Pancreas (tissue), 10 donors: ENCODE results near the gene TRIM66. TPM values are rescaled to one million over a fixed set of nuclear protein-coding genes. Genes with fewer than 3 reads are reported as not detected.

Source experiments
- ATAC-seq, 4 donors: fragments of 200-7000 bp; cut with Tn5 transposase; one replicate each; pipeline versions ENCODE4 v1.8.0 to v1.9.1; 2020; ENCODE audit warnings: mild to moderate bottlenecking in 4 of 4, moderate library complexity in 4 of 4
- DNase-seq, 6 donors: peaks; one replicate each; pipeline ENCODE4 v3.0.0-alpha.2; 2020
- FAIRE-seq: peaks from 2 replicates; lab custom pipeline; 2012; peaks lifted over from hg19 to GRCh38; lab: Jason Lieb, UNC
- H3K27ac ChIP-seq, 4 donors: fragments of 200-600 bp; sonication (generic); 1 replicate in 3 of 4; 2 replicates in 1 of 4; pipeline versions ENCODE4 v1.5.0 to v1.8.0; 2020
- H3K27me3 ChIP-seq, 4 donors: fragments of 200-600 bp; one replicate each; pipeline ENCODE4 v1.8.0; 2021
- H3K36me3 ChIP-seq, 3 donors: fragments of 200-600 bp; sonication (generic) in 1 of 3; one replicate each; pipeline versions ENCODE4 v1.5.0 to v1.8.0; 2020 to 2021
- H3K4me1 ChIP-seq, 3 donors: fragments of 200-600 bp; one replicate each; pipeline ENCODE4 v1.8.0; 2021
- H3K4me3 ChIP-seq, 4 donors: fragments of 200-600 bp; sonication (generic) in 2 of 4; one replicate each; pipeline versions ENCODE4 v1.5.0 to v1.8.0; 2020 to 2021
- H3K9me3 ChIP-seq, 4 donors: fragments of 200-600 bp; one replicate each; pipeline ENCODE4 v1.8.0; 2021
- CTCF ChIP-seq, 4 donors: fragments of 200-600 bp; sonication (generic) in 3 of 4; IDR thresholded peaks; one replicate each; pipeline versions ENCODE4 v1.5.0 to v1.8.0; 2021; ENCODE audit warnings: antibody characterized with exemption in 4 of 4
- WGBS, 2 donors: extraction: QIAGEN DNeasy Blood & Tissue Kit; methylation state at CpG; one replicate each; pipeline ENCODE4 v1.1.7; 2013; 5-methylcytosine and 5-hydroxymethylcytosine counted together
- intact Hi-C, 3 donors: fragments of 100-400 bp; cut with DNase I; formaldehyde crosslinking; loops; one replicate each; pipeline versions ENCODE4 v1.11.1 to v1.14.2; 2022
- polyA plus RNA-seq, 2 donors: library from polyadenylated mRNA; stranded (reverse); fragments of 200-250 nt; gene quantifications; one replicate each; pipeline ENCODE4 v1.2.3, GENCODE V29; 2013
- total RNA-seq, 6 donors: library from RNA; stranded (reverse); fragmentation: NEBNext Ultra II Directional in 4 of 6; extraction: Animal tissue kit (Norgen Biotek cat#: 25700) in 4 of 6; gene quantifications; one replicate each; pipeline versions ENCODE4 v1.2.1 to v1.2.4, GENCODE V29; 2021 to 2023
- donor health status: healthy with polysubstance abuse.
- donor health status: DM: no; HTN: no; CAD: no; lungs with moderate emphysema.
- donor health status: DM: no; HTN: no; CAD: no.
- donor health status: control.
- donor health status: control.
- donor health status: Bipolar disorder and iron deficiency.
- donor health status: DM: yes; HTN: yes; CAD: no.
- donor health status: DM: no; HTN: no; CAD: no.
- donor health status: DM: no; HTN: no; CAD: no.
- donor health status: DM: yes; HTN: yes; CAD: no.

The TRIM66 gene
- total and polyA plus RNA-seq, 8 donors, result 4.1 to 13.1 (median 9.8) TPM

GRCh38 chr11:8661001-8661795 is 21.3 kb downstream of the TRIM66 start:
- intact Hi-C loops, result no loop called here
- no peaks in the 10 kb centered on the region for H3K36me3 ChIP-seq
- no peak for TF ChIP-seq CTCF (IDR thresholded peaks at IDR 0.05)
- H3K4me3 ChIP-seq, result no peak overlapping the region
- no peak for DNase-seq
- no peak for FAIRE-seq
- no peak for ATAC-seq
- H3K4me1 ChIP-seq, result no peaks in the 10 kb centered on the region
- no peak overlapping the region for H3K27ac ChIP-seq
- no peaks in the 10 kb centered on the region for H3K9me3 ChIP-seq
- no peaks in the 10 kb centered on the region for H3K27me3 ChIP-seq
- 82 to 88% methylated on average over 6 of the region's 6 CpGs for WGBS, 2 donors

- intact Hi-C loops, result no loop called here
- no peak for FAIRE-seq
- Histone ChIP-seq H3K4me3 (no peak overlapping the region), H3K36me3 (no peaks in the 10 kb centered on the region), H3K27ac (no peak overlapping the region), H3K27me3 (no peaks in the 10 kb centered on the region), H3K9me3 (no peaks in the 10 kb centered on the region), H3K4me1 (no peaks in the 10 kb centered on the region)
- no peak for DNase-seq
- TF ChIP-seq CTCF (IDR thresholded peaks at IDR 0.05), result no peak
- ATAC-seq, result no peak
- WGBS, 2 donors, result 84 to 85% methylated on average over 15 of the region's 15 CpGs
These were observed 24.0 kb downstream of the TRIM66 start for GRCh38 chr11:8658321-8659057.

GRCh38 chr11:8656291-8656690 is 26.2 kb downstream of the TRIM66 start:
- 73 to 88% methylated on average over 2 of the region's 2 CpGs for WGBS, 2 donors
- H3K27ac ChIP-seq, result no peak overlapping the region
- no peak for FAIRE-seq

GRCh38 chr11:8654503-8654902 is 28.0 kb downstream of the TRIM66 start:
- H3K27ac ChIP-seq, result no peak overlapping the region
- no peak for TF ChIP-seq CTCF (IDR thresholded peaks at IDR 0.05)
- no peak for FAIRE-seq
- WGBS, 2 donors, result 74 to 88% methylated on average over 4 of the region's 4 CpGs
- H3K27me3 ChIP-seq, result no peaks in the 10 kb centered on the region
- no peak for DNase-seq
- H3K9me3 ChIP-seq, result no peaks in the 10 kb centered on the region
- H3K4me1 ChIP-seq, result no peaks in the 10 kb centered on the region
- H3K36me3 ChIP-seq, result peaks cover 0 to 4% (median 0%) of the 10 kb centered on the region in 3 donors
- no peak for ATAC-seq
- H3K4me3 ChIP-seq, result no peak overlapping the region
- intact Hi-C loops, result no loop called here

More at GRCh38 chr11:8656291-8656690, 26.2 kb downstream of the TRIM66 start:
- no peaks in the 10 kb centered on the region for H3K4me1 ChIP-seq
- no peaks in the 10 kb centered on the region for H3K27me3 ChIP-seq
- H3K4me3 ChIP-seq, result no peak overlapping the region
- intact Hi-C loops, result no loop called here
- H3K36me3 ChIP-seq, result no peaks in the 10 kb centered on the region
- no peak for ATAC-seq
- no peak for DNase-seq
- no peaks in the 10 kb centered on the region for H3K9me3 ChIP-seq
- no peak for TF ChIP-seq CTCF (IDR thresholded peaks at IDR 0.05)
